NAMALWA (cell line): Measurements from ENCODE around the gene AIP.
"Not testable (repeated sequence)": the region's sequence is repeated elsewhere in the genome, so short reads cannot be mapped to it uniquely, and the experiment has no call there.

ENCODE experiments used
- DNase-seq: peaks from one replicate; pipeline ENCODE4 v3.0.0-alpha.2; 2015; ENCODE audit warnings: low spot score

AIP gene

DNA sequence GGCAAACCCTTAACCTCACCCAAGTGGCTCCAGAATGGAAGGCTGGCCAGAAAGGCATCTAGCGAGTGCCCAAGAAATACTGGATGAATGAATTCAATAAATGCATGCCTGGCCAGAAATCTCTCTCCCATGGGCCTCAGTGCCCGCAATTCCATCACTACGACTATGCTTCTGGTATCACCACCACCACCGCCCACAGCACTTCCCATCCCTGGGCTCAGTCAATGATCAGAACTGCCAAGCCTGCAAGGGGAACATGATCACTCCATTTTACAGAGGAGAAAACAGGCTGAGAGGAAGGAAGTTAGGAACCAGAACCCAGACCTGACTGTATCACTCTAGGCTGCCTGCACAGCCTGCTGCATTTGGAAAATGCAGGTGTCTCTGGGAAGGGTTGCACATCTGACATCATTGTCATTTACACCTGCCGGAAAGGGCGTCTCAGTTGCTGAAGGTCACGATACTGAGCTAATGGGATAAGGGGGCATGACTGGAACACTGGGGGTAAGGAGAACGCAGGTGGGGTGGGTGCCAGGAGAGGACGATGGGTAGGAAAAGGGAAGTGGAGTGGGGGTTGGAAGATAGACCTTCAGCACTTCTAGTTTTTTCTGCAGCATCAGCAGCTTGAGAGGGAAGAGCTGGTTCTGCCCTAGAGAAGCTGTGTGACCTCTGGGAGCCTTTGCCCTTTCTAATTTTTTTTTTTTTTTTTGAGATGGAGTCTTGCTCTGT, 33.5 kb upstream of the AIP start:
- no peak for DNase-seq

DNA sequence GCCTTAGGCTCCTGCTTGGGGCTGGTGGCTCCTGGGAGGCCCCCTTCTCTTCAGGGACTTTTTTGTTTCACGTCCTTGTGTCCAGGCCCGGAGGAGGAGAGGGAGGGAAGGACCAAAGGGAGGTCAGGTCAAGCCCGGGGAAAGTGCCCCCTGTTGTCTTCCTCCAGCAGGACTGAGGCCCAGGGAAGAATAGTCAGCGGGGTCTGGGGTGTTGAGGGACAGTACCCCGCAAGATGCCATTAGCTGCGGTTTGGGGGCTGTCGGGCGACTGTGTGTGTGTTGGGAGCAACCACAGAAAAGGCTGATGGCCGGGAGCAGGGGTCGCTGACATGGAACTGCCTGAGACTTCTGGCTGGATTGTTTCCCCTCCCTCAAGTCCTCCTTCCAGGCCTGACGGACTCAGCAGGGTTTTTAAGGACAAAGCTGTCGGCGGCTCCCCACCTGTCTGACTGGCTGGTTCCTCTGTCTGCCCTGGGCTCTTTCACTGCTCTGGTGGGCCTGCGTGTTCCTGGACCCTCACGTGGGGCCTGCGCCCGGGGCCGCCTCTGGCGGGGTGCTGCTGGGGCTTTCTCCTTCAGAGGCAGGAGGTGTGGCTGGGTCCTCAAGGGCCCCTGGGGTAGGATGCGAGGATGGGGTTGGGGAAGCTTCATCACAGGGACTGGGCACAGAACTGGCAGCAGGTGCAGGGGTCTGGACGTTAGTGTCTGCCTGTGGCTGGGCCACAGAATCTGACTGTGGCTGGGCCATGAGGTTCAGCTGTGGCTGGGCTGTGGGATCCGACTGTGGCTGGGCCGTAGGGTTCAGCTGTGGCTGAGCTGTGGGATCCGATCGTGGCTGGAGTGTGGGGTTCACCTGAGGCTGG, 31.8 kb upstream of the AIP start:
- no peak for DNase-seq

DNA sequence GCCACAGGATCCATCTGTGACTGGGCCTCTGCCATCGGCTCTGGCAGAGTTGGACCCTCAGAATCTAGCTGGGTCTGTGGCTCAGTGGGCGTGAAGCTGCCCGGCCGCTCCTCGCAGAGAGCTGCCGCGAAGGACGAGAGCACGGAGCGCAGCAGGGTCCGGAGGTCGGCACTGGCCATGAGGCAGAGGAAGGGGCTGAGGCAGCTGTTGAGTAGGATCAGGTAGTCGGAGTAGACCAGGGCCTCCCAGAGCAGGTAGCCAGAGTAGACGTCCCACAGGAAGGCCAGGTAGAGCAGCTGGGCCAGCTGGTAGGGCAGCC, 31.2 kb upstream of the AIP start:
- DNase-seq = no peak

DNA sequence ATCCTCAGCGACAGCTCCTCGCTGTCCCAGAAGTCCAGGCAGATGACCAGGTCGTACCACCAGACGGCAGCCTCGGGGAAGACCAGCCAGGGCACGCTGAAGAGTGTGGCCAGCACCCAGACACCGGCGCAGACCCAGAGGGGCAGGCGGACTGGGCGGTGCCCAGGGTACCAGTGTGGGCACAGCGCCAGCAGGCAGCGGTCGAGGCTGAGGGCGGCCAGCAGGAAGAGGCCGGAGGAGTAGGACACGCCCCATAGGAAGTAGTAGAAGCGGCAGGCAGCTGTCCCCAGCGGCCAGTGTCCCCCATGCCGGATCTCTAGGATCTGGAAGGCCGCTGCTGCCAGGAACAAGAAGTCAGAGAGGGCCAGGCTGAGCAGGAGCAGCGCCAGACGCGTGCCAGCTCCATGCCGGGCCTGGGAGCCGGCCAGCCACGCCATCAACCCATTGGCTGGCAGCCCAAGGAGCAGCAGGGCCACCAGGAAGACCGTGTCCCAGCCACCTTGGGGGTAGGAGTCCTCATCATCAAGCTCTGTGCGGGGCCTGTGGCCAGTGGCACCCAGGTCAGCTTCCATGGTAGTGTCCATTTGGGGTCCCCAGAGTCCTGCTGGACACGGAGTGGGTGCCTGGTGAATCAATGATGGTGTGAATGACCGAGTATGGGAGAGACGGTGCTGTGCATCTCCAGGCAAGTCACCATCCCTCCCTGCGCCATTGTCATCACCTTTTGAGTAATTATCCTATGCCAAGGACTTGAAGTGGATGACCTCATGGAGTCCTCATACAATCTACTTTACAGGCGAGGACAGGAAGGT, 30.5 kb upstream of the AIP start, which contains the start of gene GPR152:
TSS of gene GPR152 (minus strand) at position 589 of the 812 bp plus-strand sequence. CDS start at position 584, 5 bp downstream.
- no peak for DNase-seq

DNA sequence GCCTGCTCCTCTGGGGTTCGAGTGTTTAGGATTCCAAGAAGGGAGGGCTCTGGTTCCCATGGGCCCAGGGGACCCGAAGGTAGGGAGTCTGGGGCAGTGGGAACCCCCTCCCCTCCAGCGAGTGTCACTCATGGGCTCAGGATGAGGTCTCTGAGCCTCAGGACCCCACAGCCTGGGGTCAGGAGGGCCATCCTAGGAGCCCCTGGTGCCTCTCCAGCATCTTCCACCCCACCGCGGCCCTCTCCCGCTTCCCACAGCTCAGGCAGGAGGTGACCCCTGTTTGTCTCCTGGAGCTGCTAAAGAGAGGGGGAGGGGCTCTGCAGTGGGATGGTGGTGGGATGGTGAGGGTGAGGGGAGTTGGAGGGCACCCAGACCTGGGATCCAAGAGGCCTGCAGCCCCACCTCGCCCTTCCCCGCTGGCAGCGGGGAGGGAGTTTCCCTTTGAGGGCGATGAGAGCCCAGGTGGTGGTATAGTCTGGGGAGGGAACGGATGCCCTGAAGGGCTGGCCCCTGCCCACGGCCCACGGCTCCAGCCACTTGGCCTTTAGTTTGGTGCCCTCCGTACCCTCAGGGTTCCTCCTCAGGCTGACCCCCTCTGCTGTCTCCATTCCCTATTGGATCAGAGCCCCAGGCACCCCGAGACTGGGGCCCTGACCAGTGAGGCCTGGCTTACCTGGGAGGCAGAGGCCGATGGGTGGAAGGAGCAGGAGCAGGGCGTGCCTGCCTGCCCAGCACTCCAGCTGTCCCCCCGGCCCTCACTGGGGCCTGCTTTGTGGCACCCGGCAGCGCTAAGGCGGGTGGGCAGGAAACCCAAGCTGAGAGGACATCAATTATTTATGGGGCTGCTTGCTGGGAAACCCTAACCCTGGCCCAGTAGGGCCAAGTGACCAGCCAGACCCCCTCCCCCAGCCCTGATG, 28.8 kb upstream of the AIP start:
- no peak for DNase-seq

DNA sequence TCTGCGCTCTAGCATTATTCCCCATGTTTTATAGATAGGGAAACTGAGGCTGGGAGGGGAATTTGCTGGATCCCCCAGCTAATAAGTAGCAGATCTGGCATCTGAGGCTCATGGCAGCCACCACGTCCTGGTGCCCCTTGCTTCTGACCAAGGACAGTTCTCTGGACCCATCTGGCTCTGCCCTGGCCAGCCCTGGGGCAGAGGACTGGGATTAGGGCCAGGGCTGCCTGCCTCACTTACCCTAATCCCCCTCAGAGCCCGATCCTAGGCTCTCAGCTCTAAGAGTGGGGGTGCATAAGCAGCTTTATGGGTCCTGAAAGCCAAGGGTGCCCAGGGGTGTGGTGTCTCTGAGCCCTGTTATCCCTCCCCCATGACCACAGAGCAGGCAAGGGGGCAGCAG, 27.8 kb upstream of the AIP start, which contains the start of gene CABP4:
TSS of gene CABP4 (plus strand) at position 301 of the 400 bp plus-strand sequence. CDS start at position 371, 70 bp downstream.
- DNase-seq = no peak

DNA sequence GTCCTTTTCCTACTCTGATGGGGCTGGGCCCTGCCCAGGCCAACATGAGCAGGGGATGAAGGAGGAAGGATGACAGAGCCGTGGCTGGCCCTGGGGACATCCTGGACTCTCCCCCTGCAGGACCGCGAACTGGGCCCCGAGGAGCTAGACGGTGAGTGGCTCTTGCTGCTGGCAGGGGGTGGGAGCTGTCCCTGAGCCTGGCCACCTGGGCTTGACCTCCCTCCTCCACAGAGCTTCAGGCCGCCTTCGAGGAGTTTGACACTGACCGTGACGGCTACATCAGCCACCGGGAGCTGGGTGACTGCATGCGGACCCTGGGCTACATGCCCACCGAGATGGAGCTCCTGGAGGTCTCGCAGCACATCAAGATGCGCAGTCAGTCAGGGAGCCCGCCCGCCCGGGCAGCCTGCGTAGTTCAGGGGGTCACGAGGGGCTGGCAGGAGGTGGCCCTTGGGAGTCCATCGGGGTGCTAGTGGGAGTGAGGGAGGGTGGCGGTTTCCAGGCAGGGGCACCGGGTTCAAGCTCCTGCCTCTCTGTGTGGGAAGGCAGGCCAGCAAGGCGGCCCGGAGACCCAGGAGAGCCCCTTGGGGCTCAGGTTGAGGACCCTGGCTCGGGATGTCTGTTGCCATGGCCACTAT, 26.6 kb upstream of the AIP start:
- no peak for DNase-seq

DNA sequence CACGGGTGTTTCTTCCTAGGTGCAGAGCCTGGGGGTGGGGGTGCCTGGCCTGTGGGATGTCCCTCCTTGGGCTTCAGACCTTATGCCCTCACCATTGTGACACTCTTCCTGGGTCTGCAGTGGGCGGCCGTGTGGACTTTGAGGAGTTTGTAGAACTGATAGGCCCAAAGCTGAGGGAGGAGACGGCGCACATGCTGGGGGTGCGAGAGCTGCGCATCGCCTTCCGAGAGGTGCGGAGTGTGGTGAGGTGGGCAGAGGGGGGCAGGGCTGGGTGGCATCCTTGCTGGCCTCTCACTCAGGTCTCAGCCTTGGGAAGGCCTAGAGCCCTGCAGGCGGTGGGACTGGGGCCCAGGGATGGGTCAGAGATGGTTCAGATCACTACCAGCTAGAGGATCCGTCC, 25.4 kb upstream of the AIP start:
- no peak for DNase-seq

DNA sequence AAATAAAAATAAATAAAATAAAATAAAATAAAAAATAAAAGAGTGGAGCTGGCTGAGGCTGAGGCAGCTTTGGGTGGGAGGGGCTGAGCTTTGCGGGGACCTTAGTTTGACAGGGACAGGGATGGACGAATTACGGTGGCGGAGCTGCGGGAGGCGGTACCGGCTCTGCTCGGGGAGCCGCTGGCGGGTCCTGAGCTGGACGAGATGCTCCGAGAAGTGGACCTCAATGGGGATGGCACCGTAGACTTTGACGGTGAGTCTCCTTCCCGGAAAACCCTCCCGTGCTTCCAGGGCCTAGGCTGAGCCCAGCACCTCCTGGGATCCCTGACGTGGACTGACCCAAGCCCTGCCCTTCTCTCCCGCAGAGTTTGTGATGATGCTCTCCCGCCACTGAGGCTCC, 24.6 kb upstream of the AIP start:
- no peak for DNase-seq

DNA sequence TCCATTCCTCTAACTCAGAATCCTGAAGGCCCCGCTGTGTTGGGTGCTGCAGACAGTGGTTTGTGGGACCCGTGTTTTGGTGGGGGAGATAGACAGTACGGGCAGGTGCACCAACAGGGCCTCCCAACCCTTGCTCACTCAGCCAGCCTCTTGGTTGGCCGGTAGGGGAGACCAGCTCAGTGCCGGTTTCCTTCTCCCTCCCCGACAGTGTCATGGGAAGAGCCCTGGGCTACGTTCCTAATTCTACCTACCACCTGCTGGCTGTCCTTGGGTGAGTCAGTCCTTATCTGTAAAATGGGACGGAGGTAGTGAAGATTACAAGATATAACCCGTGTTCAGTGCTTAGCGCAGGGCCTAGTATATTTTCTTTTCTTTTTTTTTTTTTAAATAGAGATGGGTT, 19.6 kb upstream of the AIP start:
- no peak for DNase-seq

DNA sequence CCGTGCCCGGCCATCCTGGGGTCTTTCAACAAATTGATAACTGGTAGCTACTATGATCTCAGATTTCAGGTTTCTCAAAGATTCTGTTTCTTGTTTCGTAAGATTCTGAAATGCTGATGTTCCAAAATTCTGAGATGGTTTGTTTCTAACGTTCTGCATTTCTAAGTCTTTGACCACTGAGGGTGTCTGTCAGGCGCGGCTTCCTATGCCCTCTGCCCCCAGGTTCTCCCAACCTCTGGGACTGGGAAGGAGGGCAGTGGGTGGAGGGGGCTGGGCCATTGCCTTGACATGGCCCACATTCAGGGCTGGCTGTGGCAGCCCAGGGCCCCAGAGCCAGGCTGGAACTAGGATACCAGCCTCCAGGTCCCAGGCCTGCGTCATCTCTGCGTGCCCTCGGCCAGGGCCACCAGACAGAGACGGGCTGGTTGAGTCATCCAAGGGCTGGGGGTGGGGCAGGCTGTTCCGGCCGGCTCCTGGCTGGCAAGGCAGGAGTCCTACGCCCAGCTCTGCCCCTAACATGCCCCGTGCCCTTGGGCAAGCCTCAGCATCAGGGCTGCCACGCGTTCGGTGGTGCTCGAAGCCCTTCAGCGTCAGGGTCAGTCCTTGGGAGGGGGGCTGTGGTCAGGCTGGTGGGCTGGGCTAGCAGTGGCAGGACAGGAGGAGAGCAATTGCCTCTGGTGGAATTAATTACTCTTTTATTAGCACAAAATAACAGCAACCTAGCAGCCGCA, 19.0 kb upstream of the AIP start:
- no peak for DNase-seq

DNA sequence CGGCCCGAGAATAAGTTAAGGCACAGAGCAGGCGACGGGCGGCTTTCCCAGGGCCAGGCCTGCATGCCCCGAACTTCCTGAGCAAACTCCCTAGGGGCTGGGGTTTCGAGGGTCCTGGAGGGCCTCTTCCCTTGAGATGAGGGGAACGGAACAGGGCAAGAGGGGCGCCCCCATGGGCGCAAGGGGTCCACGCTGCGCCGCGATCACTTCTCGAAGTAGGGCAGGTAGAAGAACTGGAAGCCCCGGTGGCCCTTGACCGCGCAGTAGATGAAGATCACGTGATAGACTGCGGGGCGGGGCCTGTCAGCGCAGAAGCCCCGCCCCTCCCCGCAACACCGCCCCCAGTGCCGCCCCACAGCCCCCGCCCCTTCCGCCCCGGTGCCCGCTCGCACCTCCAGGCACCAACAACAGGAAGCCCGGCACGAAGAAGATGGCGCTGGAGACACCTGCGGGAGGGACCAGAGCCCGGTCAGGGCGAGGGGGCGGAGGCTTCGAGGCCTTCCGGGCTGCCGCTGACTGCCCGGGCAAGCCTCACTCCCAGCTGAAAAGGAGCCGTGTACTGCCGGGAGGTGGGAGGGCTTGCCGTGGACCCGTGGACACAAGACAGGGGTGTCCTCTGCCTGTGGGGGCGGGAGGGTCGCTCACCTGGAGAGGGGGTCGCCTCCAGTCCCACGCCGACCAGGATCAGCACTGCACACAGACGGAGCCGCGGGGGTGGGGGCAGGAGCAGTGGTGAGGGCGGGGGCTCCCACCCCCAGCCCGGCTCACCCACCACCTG, 18.2 kb upstream of the AIP start:
- peak; percentile 96 for DNase-seq

DNA sequence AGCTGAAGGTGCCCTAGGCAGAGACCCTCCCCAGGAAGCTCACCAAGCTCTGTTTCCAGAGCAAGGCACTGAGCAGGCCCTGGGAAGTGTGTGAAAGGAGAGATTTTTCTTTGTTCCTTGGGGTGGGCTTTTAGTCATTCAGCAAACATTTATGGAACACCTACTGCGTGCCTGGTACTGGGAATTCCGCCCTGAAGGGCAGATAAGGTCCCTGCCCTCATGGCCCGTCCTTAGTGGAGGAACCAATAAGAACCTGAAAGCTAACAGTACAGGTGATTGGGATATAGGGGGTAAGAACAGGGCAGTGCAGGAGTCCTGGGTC, 17.7 kb upstream of the AIP start:
- no peak for DNase-seq

DNA sequence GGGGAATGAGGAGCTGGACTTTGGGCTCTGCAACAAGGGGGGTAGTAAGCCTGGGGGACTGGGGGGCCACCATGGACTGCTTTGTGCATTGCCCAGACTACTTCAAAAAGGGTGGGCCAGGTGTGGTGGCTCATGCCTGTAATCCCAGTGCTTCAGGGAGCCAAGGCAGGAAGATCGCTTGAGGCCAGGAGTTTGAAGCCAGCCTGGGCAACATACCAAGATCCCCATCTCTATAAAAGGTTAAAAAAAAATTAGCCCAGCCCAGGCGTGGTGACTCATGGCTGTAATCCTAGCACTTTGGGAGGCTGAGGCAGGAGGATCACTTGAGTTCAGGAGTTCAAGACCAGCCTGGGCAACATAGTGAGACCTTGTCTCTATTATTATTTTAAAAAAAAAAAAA, 17.3 kb upstream of the AIP start:
- not testable (repeated sequence) for DNase-seq

DNA sequence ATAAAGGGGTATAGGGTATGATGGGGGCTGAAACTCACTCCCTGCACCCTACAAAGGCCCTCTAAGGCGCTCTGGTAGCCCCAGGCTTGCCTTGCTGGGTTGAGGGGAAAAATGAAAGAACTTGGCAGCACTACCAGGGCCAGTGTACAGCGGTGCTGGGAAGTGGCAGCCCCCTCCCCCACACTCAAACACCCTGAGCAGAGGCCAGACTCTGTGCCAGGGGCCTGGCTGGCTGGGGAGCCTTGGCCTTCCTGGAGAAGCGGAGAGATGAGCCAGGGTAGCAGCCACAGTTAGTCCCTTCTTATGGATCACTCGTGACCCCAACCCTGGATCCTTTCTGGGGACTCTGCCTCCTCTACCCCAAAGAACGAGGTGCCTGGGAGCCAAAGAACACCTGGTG, 16.5 kb upstream of the AIP start:
- no peak for DNase-seq

DNA sequence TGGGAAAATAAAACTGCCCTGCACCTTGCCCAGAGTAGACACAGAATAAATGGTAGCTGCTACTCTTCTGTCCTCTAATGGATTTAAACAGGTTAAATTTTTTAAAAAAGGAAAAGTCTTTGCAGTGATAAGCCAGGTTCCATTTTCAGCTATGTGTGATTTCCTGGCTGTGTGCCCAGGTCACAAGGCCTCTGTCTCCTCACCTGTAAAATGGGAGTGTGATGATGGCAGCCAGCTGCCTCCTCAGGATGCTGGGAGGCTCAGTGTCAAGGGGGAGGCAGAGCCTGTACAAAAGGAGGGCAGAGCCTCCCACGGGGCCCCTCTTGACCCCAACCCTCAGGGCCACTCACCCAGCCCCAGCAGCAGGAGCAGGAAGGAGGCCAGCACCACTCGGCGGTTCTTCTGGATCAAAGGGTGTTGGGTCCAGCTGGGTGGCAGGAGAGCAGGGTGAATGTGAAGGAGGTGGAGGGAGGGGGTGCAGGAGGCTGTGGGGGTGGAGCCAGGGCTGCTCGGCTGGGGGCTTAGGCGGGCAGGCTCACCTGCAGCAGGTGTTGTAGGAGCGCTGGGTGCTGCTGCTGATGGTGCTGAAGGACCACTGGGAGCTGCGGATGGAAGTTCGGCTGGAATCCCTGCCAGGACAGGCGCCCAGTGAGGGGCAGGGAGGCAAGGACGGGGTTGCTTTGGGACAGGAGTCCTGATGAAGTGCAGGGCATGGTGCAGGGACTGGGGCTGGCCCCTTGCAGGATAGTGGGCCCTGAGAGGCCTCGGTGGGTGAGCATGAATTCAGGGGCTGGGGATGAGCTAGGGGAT, 15.7 kb upstream of the AIP start:
- no peak for DNase-seq

DNA sequence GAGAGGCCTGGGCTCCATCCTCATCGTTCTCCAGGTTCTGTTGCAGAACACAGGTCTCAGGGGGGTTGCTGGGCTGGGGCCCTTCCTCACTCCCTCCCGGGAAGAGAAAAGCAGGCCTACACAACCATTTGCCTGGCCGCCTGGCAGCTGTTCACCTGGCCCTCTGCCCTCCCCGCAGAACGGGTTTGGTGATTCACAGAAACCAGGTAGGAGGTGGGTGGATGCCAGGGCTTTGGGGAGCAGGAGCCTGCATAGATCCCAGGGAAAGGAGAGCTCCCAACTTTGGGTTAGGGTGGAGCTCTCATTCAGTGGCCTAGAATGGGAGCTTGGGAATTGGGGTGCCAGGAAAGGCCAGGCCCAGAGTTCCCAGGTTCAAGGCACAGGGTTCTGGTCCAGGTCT, 14.8 kb upstream of the AIP start:
- no peak for DNase-seq

DNA sequence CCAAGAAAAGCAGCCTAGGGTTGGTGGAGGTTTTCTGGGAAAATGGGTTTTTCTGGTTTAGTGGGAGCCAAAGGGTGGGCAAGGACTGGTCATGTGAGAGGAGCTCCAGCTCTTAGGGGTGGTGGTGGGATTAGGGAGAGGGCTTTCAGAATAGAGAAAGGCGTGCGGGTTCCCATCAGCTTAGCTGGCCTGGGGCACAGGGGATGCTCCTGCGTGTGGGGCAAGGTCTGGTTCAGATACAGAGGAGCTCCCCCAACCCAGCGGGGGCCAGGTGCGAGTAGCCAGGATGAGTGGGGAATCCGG, 14.4 kb upstream of the AIP start:
- DNase-seq = peak; percentile 41
